Measurements from ENCODE around the gene CCND1.

- no peak for TF ChIP-seq GATA2 (IDR thresholded peaks at IDR 0.05; ENCODE audit: low read depth, low read length)
- no peak for TF ChIP-seq GATA3 (IDR thresholded peaks at IDR 0.05; ENCODE audit: low read depth, low read length)
These were observed 22.4 kb downstream of the CCND1 start for GRCh38 chr11:69663326-69663725.

Data from SH-SY5Y (cell line).